Chondrocyte (in vitro differentiated cells): Measurements from ENCODE around the gene ATP6V0E2. TPM values are rescaled to one million over a fixed set of nuclear protein-coding genes. Genes with fewer than 3 reads are reported as not detected.

ENCODE experiments used
- DNase-seq: peaks from one replicate; pipeline ENCODE4 v3.0.0; 2021; ENCODE audit warnings: mixed read lengths, low spot score
- H3K27ac Mint-ChIP-seq: one replicate; pipeline ENCODE4 v1.8.0; 2021; ENCODE audit warnings: mild to moderate bottlenecking, moderate library complexity, mixed read lengths; ENCODE audit not compliant: unreplicated experiment
- H3K27me3 Mint-ChIP-seq: 2 replicates; pipeline ENCODE4 v1.8.0; 2021; ENCODE audit warnings: low read depth, mixed read lengths
- H3K36me3 Mint-ChIP-seq: 2 replicates; pipeline ENCODE4 v1.8.0; 2021; ENCODE audit warnings: low read depth, mixed read lengths
- H3K4me1 Mint-ChIP-seq: 2 replicates; pipeline ENCODE4 v1.8.0; 2021; ENCODE audit warnings: low read depth, mild to moderate bottlenecking, mixed read lengths
- H3K4me3 Mint-ChIP-seq: one replicate; pipeline ENCODE4 v1.8.0; 2021; ENCODE audit warnings: mild to moderate bottlenecking, moderate library complexity, mixed read lengths; ENCODE audit not compliant: unreplicated experiment
- H3K9me3 Mint-ChIP-seq: 2 replicates; pipeline ENCODE4 v1.8.0; 2021; ENCODE audit warnings: low read depth, mixed read lengths
- CTCF ChIP-seq: fragments of 200-600 bp; sonication (generic); IDR thresholded peaks from 2 replicates; pipeline ENCODE4 v1.5.0; 2021; ENCODE audit warnings: antibody characterized with exemption, mild to moderate bottlenecking, moderate library complexity
- total RNA-seq: library from RNA; stranded (reverse); gene quantifications from 3 replicates; pipeline ENCODE4 v1.2.1, GENCODE V29; 2021

ATP6V0E2 gene
- total RNA-seq, 1 donor from 2014 or later = 24.8 TPM

- no peaks in the 10 kb centered on the region for H3K9me3 Mint-ChIP-seq
- DNase-seq = no peak
- TF ChIP-seq CTCF = no peak
- no peak overlapping the region for H3K27ac Mint-ChIP-seq
- peaks cover 2% of the 10 kb centered on the region for H3K36me3 Mint-ChIP-seq
- no peak overlapping the region for H3K4me3 Mint-ChIP-seq
- peaks cover 32% of the 10 kb centered on the region for H3K4me1 Mint-ChIP-seq
- no peaks in the 10 kb centered on the region for H3K27me3 Mint-ChIP-seq
Observed at GRCh38 chr7:149881328-149882247, 7.8 kb downstream of the ATP6V0E2 start.

- Mint-ChIP-seq H3K36me3 (peaks cover 2% of the 10 kb centered on the region), H3K4me1 (peaks cover 35% of the 10 kb centered on the region), H3K9me3 (no peaks in the 10 kb centered on the region), H3K4me3 (no peak overlapping the region), H3K27me3 (no peaks in the 10 kb centered on the region), H3K27ac (no peak overlapping the region)
- no peak for TF ChIP-seq CTCF
- no peak for DNase-seq
Observed at GRCh38 chr7:149882248-149883047, 8.7 kb downstream of the ATP6V0E2 start.

- H3K36me3 Mint-ChIP-seq = no peaks in the 10 kb centered on the region
- no peak overlapping the region for H3K4me3 Mint-ChIP-seq
- DNase-seq = no peak
- no peak overlapping the region for H3K27ac Mint-ChIP-seq
- H3K4me1 Mint-ChIP-seq = peaks cover 35% of the 10 kb centered on the region
- no peaks in the 10 kb centered on the region for H3K9me3 Mint-ChIP-seq
- no peaks in the 10 kb centered on the region for H3K27me3 Mint-ChIP-seq
- TF ChIP-seq CTCF = no peak
Observed at GRCh38 chr7:149883048-149883438, 9.3 kb downstream of the ATP6V0E2 start.

GRCh38 chr7:149883452-149883861 is 9.7 kb downstream of the ATP6V0E2 start:
- no peaks in the 10 kb centered on the region for H3K27me3 Mint-ChIP-seq
- TF ChIP-seq CTCF = peak; percentile 90
- no peaks in the 10 kb centered on the region for H3K9me3 Mint-ChIP-seq
- H3K27ac Mint-ChIP-seq = no peak overlapping the region
- no peaks in the 10 kb centered on the region for H3K36me3 Mint-ChIP-seq
- H3K4me3 Mint-ChIP-seq = no peak overlapping the region
- peaks cover 35% of the 10 kb centered on the region for H3K4me1 Mint-ChIP-seq
- DNase-seq = no peak

GRCh38 chr7:149884016-149884415 is 10.2 kb downstream of the ATP6V0E2 start:
- Mint-ChIP-seq H3K27ac (no peak overlapping the region), H3K36me3 (no peaks in the 10 kb centered on the region), H3K27me3 (no peaks in the 10 kb centered on the region), H3K4me1 (peaks cover 35% of the 10 kb centered on the region), H3K9me3 (no peaks in the 10 kb centered on the region), H3K4me3 (no peak overlapping the region)
- TF ChIP-seq CTCF = no peak
- no peak for DNase-seq
